HL-60 (cell line): ENCODE results near the gene NDUFS7.

Experiments
- CTCF ChIP-seq: IDR thresholded peaks from one replicate; pipeline ENCODE4 v1.5.1; 2011; ENCODE audit warnings: low read length, control low read depth, inconsistent platforms; ENCODE audit not compliant: insufficient read depth
- GABPA ChIP-seq: IDR thresholded peaks from 2 replicates; pipeline ENCODE4 v1.6.1; 2012; ENCODE audit warnings: low read depth
- POLR2AphosphoS5 ChIP-seq: IDR thresholded peaks from 2 replicates; pipeline ENCODE4 v1.6.1; 2012; ENCODE audit warnings: low read depth
- REST ChIP-seq: IDR thresholded peaks from 2 replicates; pipeline ENCODE4 v1.6.1; 2012; ENCODE audit warnings: low read depth; ENCODE audit not compliant: insufficient replicate concordance
- SPI1 ChIP-seq: IDR thresholded peaks from 2 replicates; pipeline ENCODE4 v1.6.1; 2012; ENCODE audit warnings: low read depth, mild to moderate bottlenecking, borderline replicate concordance

- TF ChIP-seq GABPA (no peak), CTCF (no peak), POLR2AphosphoS5 (no peak), REST (no peak), SPI1 (no peak)
Observed at GRCh38 chr19:1353144-1353543, 30.6 kb upstream of the NDUFS7 start.
